IPS DF 4.7 (cell line): ENCODE results near the gene CYP4B1.
"Not testable (repeated sequence)": the region's sequence is repeated elsewhere in the genome, so short reads cannot be mapped to it uniquely, and the experiment has no call there.

Experiments used
- DNase-seq: peaks from one replicate; pipeline ENCODE4 v3.0.0-alpha.2; 2013; ENCODE audit warnings: low spot score; ENCODE audit errors: extremely low read depth

CYP4B1 gene

DNA sequence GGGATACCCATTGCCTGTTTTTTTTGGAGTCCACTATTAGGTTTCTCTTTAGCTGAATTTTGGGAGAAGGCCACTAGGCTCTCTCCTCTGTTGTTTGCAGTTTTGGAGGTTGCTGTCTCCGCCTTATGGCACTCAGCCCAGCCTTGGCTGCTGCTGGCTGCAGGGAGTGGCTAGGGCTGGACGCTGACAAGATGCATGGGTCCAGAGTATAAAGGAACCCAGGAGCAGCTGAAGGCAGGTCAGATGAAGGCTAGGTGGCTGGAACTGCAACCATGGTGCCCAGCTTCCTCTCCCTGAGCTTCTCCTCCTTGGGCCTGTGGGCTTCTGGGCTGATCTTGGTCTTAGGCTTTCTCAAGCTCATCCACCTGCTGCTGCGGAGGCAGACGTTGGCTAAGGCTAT, at the start of gene CYP4B1:
Gene CYP4B1 (plus strand): TSS at position 237 of the 400 bp plus-strand sequence. CDS start 36 bp downstream, at position 273.
- DNase-seq, result no peak

DNA sequence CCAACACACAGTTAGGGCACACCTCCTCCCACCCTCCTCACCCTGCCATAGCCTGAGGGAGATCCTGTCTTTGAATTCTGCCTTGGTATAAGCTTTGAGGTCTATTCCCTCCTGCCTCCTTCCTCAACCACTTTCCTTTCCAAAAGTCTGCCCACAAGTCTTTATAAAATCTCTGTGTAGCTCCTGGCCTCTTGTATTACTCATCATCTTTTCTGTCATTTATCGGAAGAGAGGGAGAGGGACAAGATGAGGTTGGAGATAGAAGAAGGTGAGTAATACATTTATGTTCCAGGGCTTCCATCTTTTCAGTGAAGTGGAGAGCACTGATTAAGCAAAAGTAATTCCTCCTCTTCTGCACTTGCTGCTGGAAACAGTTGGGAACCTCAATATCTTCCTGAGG, 49.4 kb upstream of the CYP4B1 start:
- no peak for DNase-seq

DNA sequence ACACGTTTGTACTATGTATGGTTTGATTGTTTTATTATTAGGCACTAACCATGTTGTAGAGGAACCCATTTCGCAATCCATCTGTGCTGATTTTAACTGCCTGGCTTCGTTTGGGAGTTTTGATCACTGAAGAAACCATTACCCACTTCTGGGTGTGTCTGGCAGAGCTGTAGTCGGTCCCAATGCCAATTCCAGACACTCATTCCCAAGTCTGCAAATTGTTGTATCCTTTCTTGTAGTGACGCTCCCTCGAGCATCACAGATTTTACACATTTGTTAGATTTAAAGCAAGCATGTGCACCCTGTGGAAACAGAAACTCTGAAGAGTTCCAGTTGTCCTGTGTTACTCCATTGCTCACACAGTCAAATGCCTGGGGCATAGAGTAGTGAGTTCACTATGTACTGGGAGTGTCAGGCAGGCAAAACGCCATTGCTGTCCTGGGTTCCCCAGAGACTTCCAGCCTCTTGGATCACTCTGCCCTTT, 48.9 kb upstream of the CYP4B1 start:
- DNase-seq, result no peak

DNA sequence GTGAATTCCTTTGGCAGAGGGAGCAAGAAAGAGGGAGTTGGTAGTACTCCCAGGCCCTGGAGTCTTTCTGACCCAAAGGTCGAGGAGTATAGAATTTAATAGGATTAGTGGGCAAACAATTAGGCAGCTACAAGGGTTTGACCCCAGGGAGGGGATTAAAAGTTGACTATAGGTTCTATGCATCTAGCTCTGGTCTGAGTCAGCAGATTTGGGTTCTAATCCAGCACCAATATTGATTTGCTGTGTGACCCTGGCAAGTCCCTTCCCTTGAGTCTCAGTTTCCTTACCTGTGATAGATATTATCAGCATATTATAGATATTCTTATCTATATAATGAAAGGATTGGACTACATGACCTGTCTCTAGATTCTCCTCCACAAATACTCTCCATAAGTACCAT, 44.9 kb upstream of the CYP4B1 start:
- DNase-seq, result no peak

DNA sequence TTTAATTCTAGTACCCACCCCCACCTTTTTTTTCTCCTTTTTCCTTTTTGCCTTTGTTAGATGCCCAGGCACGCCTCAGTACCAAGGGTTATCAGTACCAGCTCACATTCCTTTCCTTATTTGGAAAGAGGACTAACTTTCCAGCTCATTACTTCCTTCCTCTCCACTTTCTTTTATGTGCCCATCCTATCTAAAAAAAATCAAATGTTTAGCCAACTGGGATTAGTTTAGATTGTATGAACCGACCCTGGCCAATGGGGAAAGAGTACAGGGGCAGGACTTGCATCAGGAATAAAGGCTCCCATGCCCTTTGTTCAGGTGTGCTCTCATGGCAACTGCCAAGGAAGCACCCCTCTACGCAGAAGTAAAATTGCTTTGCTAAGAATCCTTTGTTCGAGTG, 44.1 kb upstream of the CYP4B1 start:
- not testable (repeated sequence) for DNase-seq

DNA sequence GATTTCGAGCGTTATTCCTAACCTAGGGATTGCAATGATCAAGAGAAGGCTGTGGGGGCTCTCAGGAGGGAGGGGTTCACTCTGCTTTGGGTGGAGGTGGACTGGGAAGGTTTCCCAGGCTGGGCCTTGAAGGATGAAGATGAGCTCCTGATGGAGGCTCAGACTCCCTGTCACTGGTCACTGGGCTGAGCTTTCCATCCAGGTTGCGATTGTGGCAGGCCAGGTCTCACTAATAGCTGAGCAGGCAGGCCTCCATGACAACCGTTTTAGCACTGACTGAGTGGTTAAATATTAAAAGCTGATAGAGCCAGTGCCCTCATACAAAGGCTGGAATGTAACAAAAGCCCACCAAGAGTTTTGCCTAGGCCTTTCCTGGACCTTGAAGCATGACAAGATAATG, 43.7 kb upstream of the CYP4B1 start:
- no peak for DNase-seq

DNA sequence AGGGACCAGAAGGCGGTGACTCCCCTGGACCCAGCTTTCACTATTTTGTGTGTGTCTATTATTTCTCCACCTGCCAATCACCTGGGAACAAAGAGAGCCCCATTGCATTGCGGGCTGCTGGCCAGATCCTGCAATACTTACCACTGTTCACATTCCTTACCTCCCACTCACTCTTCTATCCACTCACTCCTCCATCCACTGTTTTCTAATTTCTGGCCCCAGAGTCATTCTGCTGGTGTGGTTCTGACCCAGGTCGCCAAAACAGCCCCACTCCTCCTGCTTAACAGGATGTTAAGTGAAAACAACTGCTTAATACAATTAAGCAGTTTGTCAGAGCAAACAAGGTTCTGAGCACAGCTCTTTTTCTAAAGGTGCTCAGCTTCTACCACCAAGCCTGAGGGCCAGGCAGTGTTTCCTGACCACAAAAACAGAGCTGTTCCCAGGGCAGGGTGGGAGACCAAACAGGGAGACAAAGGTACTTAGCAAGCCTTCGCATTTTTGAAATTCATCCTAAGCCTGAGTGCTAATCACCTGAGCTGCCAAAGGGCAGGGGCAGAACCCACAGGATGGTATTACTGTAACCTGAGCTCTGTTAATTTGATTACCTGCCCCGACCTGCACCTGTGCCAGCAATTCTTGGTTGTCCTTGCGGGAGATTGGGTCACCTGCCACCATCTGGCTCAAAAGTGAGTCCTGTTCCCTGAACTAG, 41.4 kb upstream of the CYP4B1 start:
- no peak for DNase-seq

DNA sequence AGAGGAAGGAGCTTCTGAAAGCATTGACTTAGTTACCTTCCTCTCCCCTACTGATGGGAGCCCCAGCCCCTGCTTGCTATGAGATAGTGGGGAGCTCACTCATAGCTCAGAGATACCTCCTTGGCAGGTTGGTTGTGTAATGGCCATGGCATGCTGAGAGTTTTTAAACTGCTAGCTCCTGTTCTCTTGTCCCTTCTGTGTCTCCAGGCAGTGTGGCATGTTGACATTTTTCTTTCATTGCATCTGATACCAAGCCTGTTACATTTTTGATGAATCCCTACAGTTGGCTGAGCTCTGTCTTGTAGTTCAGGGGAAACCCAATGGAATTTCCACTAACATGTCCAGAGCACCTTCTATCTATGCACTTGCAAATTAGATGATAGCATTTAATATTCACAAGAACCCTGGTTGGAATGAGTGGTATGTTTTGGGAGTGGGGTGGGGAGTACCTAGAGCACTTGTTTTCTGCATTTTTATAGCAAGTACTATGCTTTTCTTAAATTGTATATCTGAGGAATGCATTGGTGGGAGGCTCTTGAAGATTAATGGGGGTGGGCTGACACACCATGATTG, 40.8 kb upstream of the CYP4B1 start:
- DNase-seq, result no peak

DNA sequence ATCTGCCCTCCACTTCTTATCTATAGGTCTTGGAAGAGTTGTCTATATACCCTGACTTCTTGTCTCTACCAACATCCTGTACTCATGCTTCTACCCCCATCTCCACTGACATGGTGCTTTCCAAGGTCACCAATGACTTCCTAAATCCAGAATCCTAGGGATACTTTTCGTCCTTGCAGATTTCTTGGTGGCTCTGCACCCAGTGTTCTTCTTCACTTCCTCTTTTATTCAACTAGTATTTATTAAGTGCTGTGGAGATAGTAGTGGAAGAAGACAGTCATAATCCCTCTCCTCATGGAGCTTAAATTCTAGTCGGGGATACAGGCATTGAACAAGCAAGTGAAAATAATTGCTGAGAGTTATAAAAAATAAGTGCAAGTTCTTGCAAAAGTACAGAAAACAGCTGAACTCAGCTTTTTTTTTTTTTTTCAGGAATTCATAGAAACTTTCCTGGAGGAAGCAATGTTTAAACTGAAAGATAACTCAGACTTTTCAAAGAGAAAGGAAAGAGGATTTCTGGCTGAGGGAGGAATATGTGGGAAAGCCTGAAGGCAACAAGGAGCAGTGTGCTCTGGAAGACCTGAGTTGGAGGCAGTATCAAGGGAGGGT, 38.2 kb upstream of the CYP4B1 start:
- no peak for DNase-seq

DNA sequence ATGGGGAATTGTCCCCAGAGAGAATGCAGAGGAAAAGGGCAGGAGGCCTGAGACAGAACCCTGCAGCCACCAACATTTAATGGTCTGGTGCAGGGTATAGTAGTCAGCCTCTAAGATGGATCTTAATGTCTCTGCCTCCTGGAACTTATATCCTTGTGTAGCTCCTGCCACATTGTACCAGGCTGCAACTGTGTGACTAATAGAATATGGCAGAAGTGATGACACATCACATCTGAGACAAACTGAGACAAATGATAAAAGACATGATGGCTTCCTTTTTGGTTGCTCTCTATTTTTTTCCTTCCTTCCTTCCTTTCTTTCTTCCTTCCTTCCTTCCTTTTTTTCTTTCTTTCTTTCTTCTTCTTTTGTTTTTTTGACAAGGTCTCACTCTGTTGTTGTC, 37.1 kb upstream of the CYP4B1 start:
- DNase-seq, result no peak

DNA sequence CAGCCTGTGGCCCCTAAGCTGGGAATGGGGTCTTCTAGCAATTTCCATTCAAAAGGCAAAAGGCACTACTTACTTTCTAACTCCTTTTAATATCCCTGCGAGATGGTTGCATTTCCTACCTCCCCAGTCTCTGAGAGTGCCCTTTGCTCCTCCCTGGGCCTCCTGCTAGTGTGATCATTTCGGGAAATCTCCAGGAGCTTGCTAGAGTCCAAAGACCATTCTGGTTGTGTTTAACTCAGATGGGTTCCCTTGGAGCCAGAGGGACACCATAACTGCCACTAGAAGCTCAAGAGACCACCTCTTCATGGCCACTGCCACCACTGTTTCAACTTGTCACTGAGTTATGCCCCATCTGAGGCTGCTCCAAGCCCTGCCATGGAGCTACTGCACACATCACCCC, 34.4 kb upstream of the CYP4B1 start:
- no peak for DNase-seq

DNA sequence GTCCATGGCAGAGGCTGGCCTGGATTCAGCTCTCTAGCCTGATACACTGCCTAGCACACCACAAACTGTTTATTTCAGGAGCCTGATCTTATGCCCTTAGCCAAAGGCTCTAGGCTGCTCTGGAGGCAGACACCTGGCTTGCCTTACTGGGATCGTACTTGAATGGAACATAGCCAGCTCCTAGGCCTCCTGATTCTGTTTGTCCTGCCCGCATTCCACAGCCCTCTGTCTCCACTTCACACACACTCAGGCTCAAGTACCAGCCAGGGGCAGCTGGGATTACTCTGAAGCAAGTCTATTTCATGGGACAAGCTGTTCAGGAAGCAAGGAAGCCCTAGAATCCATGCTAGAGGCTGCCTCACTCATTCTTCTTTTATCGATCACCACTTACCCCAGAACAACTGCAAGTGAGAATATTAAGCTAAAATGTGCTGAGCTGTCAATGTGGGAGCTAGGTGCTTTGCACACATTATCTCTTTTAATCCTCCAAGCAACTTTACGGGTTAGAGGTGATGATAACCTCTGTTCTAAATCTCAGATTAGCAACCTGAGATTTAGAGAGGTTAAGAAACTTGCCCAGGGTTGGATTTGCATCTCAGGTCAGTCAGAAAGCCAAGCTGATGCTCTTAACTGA, 31.1 kb upstream of the CYP4B1 start:
- no peak for DNase-seq

DNA sequence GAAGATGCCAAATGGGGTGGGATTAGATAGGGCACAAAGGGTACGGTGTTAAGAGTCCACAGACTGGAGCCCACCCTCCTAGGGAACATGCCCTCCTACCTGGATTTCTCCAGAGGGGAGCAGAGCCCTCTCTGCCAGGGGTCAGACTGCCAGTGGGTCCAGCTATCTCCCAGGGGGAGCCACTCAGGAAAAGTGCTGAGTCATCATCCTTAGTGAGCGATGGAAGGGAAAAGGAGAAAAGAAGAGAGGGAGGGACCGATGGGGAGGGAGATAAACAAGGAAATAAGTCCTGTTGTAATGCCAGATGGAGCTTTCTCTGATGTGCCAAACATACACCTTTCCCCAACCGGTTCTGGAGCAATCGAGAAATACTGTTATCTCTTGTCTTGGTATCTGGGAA, 30.4 kb upstream of the CYP4B1 start:
- no peak for DNase-seq

DNA sequence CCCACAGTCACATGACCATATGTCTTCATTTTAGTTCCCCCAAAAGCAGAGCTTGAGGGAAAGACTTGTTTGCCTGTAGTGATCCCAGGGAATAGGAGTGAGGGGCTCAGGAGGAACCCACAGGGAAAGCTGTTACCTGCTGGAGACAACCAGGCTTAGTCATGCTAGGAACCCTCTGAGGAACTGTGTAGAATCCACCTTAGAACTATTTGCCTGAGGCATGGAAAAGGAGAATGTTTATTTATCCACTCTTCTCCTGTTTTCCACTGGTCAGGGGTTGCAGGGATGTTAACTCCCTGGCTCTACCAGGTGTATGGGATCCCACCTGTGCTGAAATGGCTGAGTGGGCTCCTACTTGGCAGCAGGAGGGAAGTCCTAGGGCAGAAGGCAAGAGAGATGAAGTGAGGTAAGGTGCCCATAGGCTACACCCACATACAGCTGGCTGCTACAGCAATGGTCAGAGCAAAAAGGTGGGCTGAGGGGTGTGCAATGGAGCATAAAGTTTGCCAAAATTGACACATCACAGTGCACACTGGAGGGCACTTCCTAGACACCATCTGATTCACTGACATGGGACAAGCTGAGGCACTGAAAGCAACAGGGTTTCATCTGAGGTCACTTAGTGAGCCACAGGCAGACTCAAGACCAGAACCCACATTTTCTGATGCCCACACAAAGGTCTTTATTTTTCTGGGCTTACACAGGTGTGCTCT, 29.7 kb upstream of the CYP4B1 start:
- DNase-seq, result no peak

DNA sequence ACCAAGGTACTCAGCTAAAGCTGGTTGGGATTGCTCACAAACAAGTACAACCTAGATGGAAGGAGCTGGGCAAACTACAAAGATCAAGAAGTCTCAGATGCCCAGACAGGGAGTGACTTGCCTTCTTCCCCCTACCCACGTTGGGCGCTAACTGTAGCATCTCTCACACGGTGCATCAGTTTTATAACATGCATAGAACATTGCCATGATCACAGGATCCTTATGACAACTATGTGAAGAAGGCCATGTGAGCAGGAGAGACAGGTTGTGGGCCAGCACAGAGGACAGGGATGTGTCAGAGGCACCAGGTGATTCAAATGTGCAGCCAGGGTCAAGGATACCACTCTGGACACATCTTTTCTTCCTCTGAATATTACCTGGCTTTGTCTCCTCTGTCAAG, 28.3 kb upstream of the CYP4B1 start:
- DNase-seq, result no peak

DNA sequence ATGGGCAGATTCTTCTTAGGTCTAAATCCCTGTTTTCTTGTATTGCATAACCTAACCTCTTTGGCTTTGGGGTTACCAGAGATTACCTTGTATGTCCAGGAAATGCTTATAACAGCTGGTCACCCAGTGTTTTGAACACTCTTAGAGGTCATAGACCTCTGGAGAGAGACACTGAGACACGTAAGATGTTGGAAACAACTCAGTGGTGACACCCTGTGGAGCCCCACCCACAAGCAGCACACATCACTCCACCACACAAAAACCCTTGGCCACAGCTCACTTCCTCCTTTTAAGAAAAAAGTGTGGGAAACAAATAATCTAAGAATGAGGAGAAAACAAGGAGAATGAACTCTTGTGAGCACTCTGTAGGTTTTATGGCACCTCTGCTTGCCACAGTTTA, 26.3 kb upstream of the CYP4B1 start:
- no peak for DNase-seq

DNA sequence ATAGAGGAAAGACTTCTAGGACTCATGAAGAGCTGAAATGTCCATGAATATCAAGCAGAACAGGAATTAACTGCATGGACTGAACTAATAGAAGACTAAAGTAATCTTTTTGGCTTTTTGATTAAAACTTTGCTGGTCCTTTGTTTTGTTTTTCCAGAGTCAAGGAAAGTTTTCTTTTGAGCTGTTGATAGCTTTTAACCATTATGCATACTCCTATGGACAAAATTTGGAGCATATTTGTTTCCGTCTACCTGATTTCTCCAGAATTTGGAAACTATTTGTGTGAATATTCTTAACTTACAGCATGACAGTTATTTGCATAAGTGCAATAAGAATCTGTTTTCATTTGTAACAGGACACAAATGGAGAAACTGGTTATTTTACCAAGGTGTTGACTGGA, 24.5 kb upstream of the CYP4B1 start:
- no peak for DNase-seq

DNA sequence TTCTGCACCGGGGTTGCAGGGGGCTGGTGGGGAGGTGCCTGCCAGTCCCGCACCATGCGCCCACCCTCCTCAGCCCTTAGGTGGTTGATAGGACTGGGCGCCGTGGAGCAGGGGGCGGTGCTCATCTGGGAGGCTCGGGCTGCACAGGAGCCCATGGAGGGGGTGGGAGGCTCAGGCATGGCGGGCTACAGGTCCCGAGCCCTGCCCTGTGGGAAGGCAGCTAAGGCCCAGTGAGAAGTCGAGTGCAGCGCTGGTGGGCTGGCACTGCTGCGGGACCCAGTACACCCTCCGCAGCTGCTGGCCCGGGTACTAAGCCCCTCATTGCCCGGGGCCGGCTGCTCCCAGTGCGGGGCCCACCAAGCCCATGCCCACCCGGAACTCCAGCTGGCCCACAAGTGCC, 20.4 kb upstream of the CYP4B1 start:
- not testable (repeated sequence) for DNase-seq

DNA sequence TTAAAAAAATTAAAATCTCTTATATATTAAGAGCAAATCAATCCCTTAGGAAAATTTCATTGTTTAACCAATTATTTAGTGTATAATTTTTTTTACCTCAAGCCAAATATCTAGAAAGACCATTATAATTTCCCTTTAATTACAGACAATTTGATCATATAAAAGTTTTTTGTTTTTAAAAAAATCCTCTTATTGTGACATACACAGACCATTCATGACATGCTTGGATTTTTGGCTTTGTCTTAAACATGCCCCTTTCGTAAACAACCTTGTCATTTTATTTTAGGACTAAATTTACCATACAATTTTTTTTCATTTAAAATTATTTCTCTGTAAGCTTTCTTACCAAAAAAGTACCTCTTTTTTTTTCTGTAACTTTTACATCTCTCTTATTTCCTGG, 14.2 kb upstream of the CYP4B1 start:
- DNase-seq, result peak; percentile 16

DNA sequence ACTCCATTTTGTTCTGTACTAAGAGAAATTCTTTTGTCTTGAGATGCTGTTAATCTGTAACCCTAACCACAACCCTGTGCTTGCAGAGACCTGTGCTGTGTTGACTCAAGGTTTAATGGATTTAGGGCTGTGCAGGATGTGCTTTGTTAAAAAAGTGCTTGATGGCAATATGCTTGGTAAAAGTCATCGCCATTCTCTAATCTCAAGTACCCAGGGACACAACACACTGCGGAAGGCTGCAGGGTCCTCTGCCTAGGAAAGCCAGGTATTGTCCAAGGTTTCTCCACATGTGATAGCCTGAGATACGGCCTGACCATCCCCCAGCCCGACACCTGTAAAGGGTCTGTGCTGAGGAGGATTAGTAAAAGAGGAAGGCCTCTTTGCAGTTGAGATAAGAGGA, 10.2 kb upstream of the CYP4B1 start:
- not testable (repeated sequence) for DNase-seq

DNA sequence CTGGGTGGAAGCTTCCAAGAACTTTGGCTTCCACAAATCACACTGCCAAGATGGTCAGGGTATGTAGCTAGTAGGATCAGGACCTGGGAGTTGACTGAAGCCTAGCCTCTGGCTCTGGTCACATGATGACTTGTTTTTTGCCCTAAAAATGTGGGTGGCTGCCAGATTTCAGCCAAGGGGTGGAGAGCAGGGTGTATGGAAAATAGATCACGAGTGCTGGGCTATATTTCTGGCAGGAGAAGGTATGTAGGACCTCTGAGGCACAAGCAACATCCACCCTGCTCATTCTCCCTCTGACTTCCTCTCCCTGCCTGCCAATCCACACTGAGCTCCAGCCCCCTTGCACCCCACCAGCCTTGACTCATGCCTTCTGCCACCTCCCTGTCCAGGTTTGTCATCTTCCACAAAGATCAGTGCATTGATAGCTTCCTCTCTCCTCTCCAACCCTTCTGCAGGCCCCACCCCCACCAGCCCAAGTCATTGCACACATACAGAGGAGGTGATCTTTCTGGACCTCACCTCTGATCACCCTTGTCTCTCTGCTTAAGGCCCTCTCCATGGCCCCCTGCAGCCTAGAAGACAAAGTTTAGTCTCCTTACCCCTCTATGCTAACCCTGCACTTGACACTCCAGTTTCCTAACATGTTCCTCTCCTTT, 8.3 kb upstream of the CYP4B1 start:
- no peak for DNase-seq
